ENCODE measurements around the gene AGRN. TPM values are rescaled to one million over a fixed set of nuclear protein-coding genes. Genes with fewer than 3 reads are reported as not detected.
"Not testable (repeated sequence)": the region's sequence is repeated elsewhere in the genome, so short reads cannot be mapped to it uniquely, and the experiment has no call there.

The AGRN gene
- total RNA-seq, 1 donor from 2014 or later = 114 TPM

DNA sequence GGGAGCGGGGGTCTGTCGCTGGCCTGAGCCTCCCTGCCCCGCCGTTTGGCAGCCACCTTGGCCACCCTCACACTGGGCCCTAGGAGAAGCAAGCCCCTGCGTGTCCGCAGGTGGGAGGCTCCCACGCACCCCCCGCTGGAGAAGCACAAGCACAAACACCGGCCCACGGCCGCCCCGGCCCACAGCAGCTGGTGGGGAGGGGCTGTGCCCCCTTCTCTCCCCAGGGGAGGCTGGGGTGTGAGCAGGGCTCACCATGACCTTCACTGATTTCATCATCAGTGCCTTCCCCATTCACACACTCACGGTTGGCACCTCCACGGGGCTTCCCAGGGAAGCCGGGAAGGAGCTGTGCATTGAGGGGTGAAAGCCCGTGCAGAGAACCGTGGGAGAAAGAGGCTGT lies 7.9 kb downstream of the AGRN start:
- Histone ChIP-seq H3K4me1 (peaks cover 42% of the 10 kb centered on the region), H3K36me3 (no peaks in the 10 kb centered on the region), H3K4me3 (no peak overlapping the region), H3K27ac (no peak overlapping the region), H3K9me3 (no peaks in the 10 kb centered on the region), H3K27me3 (ENCODE audit: low read depth) (peaks cover 10% of the 10 kb centered on the region)
- ATAC-seq (no peak), DNase-seq (no peak)
- intact Hi-C loops (cut with DNase I) = no loop called here
- TF ChIP-seq, protein P1, sequence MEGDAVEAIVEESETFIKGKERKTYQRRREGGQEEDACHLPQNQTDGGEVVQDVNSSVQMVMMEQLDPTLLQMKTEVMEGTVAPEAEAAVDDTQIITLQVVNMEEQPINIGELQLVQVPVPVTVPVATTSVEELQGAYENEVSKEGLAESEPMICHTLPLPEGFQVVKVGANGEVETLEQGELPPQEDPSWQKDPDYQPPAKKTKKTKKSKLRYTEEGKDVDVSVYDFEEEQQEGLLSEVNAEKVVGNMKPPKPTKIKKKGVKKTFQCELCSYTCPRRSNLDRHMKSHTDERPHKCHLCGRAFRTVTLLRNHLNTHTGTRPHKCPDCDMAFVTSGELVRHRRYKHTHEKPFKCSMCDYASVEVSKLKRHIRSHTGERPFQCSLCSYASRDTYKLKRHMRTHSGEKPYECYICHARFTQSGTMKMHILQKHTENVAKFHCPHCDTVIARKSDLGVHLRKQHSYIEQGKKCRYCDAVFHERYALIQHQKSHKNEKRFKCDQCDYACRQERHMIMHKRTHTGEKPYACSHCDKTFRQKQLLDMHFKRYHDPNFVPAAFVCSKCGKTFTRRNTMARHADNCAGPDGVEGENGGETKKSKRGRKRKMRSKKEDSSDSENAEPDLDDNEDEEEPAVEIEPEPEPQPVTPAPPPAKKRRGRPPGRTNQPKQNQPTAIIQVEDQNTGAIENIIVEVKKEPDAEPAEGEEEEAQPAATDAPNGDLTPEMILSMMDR (IDR thresholded peaks at IDR 0.05) = no peak

DNA sequence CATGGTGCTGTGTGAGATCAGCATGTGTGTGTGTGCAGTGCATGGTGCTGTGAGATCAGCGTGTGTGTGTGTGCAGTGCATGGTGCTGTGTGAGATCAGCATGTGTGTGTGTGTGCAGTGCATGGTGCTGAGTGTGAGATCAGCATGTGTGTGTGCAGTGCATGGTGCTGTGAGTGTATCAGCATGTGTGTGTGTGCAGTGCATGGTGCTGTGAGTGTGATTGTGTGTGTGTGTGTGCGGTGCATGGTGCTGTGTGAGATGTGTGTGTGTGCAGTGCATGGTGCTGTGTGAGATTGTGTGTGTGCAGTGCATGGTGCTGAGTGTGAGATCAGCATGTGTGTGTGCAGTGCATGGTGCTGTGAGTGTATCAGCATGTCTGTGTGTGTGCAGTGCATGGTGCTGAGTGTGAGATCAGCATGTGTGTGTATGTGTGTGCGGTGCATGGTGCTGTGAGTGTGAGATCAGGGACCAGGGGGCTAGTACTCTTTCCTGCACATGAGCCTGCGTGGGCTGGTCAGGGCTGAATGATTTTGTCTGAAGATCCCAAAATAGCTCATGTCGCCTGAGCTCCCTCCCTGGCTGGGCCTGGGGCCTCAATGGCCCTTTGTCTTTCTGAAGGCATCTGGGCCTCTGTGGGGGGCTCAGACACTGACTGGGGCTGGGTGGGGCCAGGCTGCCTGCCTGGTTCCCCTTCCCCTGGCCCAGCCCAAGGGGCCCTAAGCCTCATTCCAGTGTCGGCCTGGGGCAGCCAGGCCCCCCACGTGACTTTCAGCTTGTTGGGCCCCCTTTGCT lies 11.1 kb downstream of the AGRN start:
- intact Hi-C loops (cut with DNase I); H3K36me3 ChIP-seq; H3K27ac ChIP-seq; DNase-seq; ATAC-seq; H3K4me3 ChIP-seq; H3K9me3 ChIP-seq: not testable (repeated sequence)
- Histone ChIP-seq H3K27me3 (ENCODE audit: low read depth) (peaks cover 28% of the 10 kb centered on the region), H3K4me1 (peaks cover 20% of the 10 kb centered on the region)

DNA sequence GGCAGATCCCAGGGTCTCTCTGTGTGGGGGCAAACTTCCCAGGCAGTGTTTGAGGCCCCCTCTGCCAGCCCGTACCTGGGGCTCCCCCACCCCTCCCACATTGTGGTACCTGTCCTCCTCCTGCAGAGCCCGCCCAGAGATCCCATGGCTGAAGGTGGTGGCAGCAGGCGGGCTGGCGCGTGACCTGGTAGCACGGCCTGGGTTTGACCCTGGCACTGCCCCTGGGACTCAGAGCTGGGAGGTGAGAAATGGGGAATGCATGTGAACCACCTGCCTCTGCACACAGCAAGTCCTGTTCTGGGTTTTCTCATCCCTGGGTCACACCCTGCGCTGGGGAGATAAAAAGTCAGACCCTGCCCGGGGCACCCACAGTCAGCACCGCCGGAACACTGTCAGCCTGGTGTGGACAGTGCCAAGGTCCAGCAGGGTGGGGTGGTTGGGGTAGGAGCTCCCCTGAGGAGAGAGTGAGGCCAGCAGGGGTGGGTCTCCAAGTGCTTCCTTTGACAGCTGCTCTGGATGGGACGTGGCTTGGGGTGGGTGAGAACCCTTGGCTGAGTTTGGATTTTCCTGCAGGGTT lies 11.8 kb downstream of the AGRN start:
- H3K36me3 ChIP-seq = no peaks in the 10 kb centered on the region
- DNase-seq (no peak), ATAC-seq (no peak)
- intact Hi-C loops (cut with DNase I) = no loop called here
- H3K27me3 ChIP-seq (ENCODE audit: low read depth) = peaks cover 28% of the 10 kb centered on the region
- peaks cover 13% of the 10 kb centered on the region for H3K4me1 ChIP-seq
- H3K27ac ChIP-seq = no peak overlapping the region
- H3K4me3 ChIP-seq = no peak overlapping the region
- TF ChIP-seq, protein P1 (IDR thresholded peaks at IDR 0.05) = no peak
- H3K9me3 ChIP-seq = no peaks in the 10 kb centered on the region

DNA sequence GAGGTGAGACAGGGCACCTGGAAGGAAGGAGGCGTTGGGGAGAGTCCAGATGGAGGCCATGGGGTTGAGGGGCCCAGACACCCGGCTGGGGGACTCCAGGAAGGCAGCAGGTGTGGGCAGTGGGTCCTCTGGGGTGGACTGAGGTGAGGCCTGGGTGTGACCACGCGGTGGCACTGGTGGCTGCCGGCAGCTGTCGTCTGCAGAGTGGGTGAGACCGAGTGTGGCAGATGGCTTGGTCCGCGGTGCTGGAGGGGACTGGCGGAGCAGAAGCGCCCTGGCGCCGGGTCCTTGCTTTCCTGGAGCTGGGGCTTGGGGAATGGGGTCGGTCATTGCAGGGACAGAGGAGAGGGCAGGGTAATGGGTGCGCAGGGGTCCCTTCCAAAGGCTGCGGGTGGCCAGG lies 12.5 kb downstream of the AGRN start:
- TF ChIP-seq, protein P1 (IDR thresholded peaks at IDR 0.05) = no peak
- intact Hi-C loops (cut with DNase I) = no loop called here
- Histone ChIP-seq H3K27ac (no peak overlapping the region), H3K4me1 (peaks cover 11% of the 10 kb centered on the region), H3K4me3 (peak overlapping the region; percentile 54), H3K36me3 (no peaks in the 10 kb centered on the region), H3K27me3 (ENCODE audit: low read depth) (peaks cover 28% of the 10 kb centered on the region), H3K9me3 (no peaks in the 10 kb centered on the region)
- ATAC-seq (peak; percentile 57 to 71), DNase-seq (no peak)

DNA sequence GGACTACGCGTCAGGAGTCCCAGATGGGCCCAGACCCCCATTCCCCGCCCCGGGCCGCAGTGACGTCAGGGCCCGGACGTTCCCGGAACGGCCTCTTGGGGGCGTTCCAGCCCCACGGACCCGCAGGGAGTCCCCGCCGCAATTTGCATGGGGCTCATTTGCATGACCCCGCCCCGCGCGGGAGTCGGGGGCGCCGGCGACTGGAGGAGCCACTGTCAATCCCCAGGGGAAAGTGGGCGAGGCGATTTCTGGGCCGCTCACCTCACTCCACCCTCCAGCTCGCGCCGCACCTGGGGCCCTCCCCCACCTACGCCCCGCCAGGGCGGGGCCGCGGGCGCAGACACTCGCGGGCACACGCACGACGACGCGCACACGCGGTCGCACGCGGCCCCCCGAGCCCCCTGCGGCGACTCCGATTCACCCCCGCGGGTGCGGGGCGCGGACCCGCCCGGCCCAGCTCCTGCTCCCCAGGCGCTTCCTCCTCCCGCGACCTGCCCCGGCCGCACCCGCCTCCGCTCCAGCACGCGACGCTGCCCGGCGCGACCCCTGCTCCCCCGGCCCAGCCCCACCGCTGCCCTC lies 13.2 kb downstream of the AGRN start:
- no peaks in the 10 kb centered on the region for H3K36me3 ChIP-seq
- intact Hi-C loops (cut with DNase I) = no loop called here
- H3K27me3 ChIP-seq (ENCODE audit: low read depth) = peaks cover 28% of the 10 kb centered on the region
- TF ChIP-seq, protein P1 (IDR thresholded peaks at IDR 0.05) = peak; percentile 71
- no peak overlapping the region for H3K27ac ChIP-seq
- no peaks in the 10 kb centered on the region for H3K9me3 ChIP-seq
- H3K4me3 ChIP-seq = peak overlapping the region; percentile 54
- peak; percentile 91 to 94 for ATAC-seq
- peaks cover 11% of the 10 kb centered on the region for H3K4me1 ChIP-seq
- DNase-seq = peak; percentile 89
